Activated CD4-positive, alpha-beta T cell treated with anti-CD3 and anti-CD28 coated beads, Interleukin-2, amount 10 ng/mL, durations not matched to agents 24 days and 14 days (primary cell): ENCODE measurements around the gene IRF9. TPM values are rescaled to one million over a fixed set of nuclear protein-coding genes. Genes with fewer than 3 reads are reported as not detected.
"Not testable (repeated sequence)": the region's sequence is repeated elsewhere in the genome, so short reads cannot be mapped to it uniquely, and the experiment has no call there.

Experiments used
- DNase-seq: peaks from one replicate; pipeline ENCODE4 v3.0.0; 2022
- H3K27ac Mint-ChIP-seq: one replicate; pipeline ENCODE4 v1.8.0; 2022; ENCODE audit warnings: mild to moderate bottlenecking, mixed read lengths
- H3K27me3 Mint-ChIP-seq: one replicate; pipeline ENCODE4 v1.8.0; 2022; ENCODE audit warnings: mixed read lengths
- H3K36me3 Mint-ChIP-seq: one replicate; pipeline ENCODE4 v1.8.0; 2022; ENCODE audit warnings: low read depth, mild to moderate bottlenecking, mixed read lengths
- H3K4me1 Mint-ChIP-seq: one replicate; pipeline ENCODE4 v1.8.0; 2021; ENCODE audit warnings: mixed read lengths
- H3K4me3 Mint-ChIP-seq: one replicate; pipeline ENCODE4 v1.8.0; 2022; ENCODE audit warnings: mild to moderate bottlenecking, moderate library complexity, mixed read lengths
- H3K9me3 Mint-ChIP-seq: one replicate; pipeline ENCODE4 v1.8.0; 2021; ENCODE audit warnings: mixed read lengths
- intact Hi-C: fragments of 100-400 bp; cut with micrococcal nuclease; formaldehyde crosslinking; loops from one replicate; pipeline ENCODE4 v1.15.1; 2023
- total RNA-seq: library from RNA; stranded (reverse); gene quantifications from 2 replicates; pipeline ENCODE4 v1.2.3, GENCODE V29; 2022

Gene IRF9
- total RNA-seq, 1 donor from 2014 or later = 159 TPM

DNA sequence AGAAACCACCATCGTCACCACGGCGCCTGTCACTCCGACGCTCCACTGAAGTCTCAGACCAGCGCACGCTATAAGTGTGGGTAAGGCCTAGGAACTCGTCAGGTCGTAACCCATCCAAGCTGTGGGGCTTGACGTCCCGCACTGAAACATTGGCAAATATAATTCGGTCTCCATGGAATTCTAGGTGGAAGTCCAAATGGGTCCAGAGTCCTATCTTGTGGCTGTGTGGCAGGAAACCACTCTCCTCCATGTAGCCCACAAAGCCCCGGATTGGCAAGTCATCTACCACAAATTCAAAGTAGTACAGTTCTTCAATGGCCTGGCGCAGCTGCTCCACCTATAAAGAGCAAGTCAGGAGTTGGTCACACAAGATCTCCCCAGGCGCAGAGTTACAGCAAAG, 31.9 kb downstream of the IRF9 start:
- peaks cover 51% of the 10 kb centered on the region for H3K36me3 Mint-ChIP-seq
- intact Hi-C loops = no loop called here
- no peaks in the 10 kb centered on the region for H3K27me3 Mint-ChIP-seq
- H3K4me1 Mint-ChIP-seq = peaks cover 44% of the 10 kb centered on the region
- no peak overlapping the region for H3K27ac Mint-ChIP-seq
- DNase-seq = peak; percentile 57
- no peaks in the 10 kb centered on the region for H3K9me3 Mint-ChIP-seq
- H3K4me3 Mint-ChIP-seq = peak overlapping the region; percentile 17

DNA sequence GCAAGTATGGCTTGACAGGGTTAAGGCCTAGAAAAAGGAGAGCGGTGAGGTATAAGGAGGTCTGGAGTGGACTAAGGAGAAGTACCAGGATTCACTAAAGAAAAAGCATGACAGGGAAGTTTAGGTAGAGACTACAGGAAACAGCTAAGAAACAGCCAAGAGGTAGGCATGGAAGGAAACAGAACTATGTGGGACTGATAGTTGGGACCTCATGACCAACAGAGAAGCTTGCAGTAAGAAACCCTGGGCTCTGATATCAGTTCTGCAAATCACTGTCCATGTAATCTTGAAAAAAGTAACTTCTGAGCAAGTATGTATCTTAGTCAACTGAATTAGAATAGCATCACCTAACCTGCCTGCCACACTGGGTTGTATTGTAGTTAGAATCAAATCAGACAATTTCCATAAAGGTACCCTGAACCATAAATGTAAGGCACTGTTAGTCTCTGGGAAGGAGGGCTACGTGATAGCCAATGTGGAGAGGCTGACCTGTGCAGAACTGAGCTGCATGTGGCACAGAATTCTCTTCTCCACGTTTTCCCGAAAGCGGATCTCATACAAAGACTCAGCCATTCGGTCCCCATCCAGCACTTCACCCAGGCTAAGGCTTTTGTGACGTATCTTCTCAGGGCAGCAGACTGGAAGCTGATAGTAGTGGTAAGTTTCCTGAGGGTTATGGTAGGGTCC, 33.3 kb downstream of the IRF9 start:
- Mint-ChIP-seq H3K36me3 (peaks cover 57% of the 10 kb centered on the region), H3K27ac (peak overlapping the region; percentile 96), H3K27me3 (no peaks in the 10 kb centered on the region), H3K4me1 (peaks cover 49% of the 10 kb centered on the region), H3K4me3 (peak overlapping the region; percentile 87), H3K9me3 (no peaks in the 10 kb centered on the region)
- no peak for DNase-seq
- intact Hi-C loops = no loop called here

- Mint-ChIP-seq H3K36me3 (peaks cover 58% of the 10 kb centered on the region), H3K27ac (peak overlapping the region; percentile 96), H3K9me3 (no peaks in the 10 kb centered on the region), H3K4me3 (peak overlapping the region; percentile 87), H3K27me3 (no peaks in the 10 kb centered on the region), H3K4me1 (peaks cover 46% of the 10 kb centered on the region)
- no peak for DNase-seq
- intact Hi-C loops = loop anchor here (1.0 kb wide), 2 partner anchors 18 to 81 kb away; partner anchors contain the start of genes CHMP4A, DCAF11 and NRL
Observed at GRCh38 chr14:24194873-24195185, 33.8 kb downstream of the IRF9 start.

DNA sequence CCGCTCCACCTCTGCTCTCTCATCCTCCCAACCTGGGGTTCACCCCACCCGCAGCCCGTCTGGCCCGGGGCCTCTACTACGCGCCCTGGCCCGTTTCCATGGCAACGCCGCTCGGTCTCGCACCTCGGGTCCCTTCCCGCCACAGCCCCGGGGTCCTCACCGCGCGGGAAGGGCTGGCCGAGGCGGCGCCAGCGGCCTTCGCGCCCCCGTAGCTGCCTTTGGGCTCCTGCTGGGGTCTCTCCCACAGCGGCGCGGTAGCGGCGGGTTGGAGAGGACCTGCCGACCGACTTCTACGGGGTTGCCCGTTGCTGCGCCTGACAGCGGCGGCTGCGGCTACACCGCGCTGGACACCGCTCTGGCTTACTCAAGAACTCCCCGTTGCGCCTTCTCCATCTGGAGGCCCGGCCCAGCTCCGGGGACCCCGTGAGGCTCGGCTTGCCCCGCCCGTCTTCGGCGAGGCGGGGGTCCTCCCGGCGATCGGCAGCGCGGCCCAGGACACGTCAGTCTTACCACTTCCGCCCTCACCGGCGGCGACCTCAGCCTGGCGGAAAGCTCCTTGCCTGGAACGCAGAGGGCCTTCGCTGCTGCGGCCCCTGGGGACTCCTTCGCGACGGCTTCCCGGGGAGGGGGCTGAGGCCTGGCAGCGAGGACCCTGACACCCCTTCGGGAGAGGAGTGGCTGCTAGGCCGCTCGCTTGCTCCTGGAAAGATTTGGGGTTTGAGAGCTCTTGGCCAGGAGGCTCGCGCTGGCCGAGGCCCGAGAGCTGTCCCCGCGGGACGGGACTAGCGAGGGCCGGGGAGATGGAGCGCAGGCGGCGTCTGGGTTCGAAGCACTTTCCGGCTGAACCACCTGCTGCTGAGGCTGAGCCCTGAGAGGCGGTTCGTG, 34.4 kb downstream of the IRF9 start, which contains the start of gene TM9SF1:
Gene TM9SF1, minus strand, starts transcription at position 256 of the 885 bp plus-strand sequence. CDS start 422 bp downstream, outside the sequence.
- Mint-ChIP-seq H3K4me1 (peaks cover 46% of the 10 kb centered on the region), H3K27me3 (no peaks in the 10 kb centered on the region), H3K36me3 (peaks cover 58% of the 10 kb centered on the region), H3K9me3 (no peaks in the 10 kb centered on the region), H3K27ac (peak within 1 kb of the TSS; percentile 96), H3K4me3 (peak within 1 kb of the TSS; percentile 87)
- peak; percentile 97 for DNase-seq
- intact Hi-C loops = loop anchor here (1.0 kb wide), 2 partner anchors 18 to 81 kb away; partner anchors contain the start of genes CHMP4A, DCAF11 and NRL

DNA sequence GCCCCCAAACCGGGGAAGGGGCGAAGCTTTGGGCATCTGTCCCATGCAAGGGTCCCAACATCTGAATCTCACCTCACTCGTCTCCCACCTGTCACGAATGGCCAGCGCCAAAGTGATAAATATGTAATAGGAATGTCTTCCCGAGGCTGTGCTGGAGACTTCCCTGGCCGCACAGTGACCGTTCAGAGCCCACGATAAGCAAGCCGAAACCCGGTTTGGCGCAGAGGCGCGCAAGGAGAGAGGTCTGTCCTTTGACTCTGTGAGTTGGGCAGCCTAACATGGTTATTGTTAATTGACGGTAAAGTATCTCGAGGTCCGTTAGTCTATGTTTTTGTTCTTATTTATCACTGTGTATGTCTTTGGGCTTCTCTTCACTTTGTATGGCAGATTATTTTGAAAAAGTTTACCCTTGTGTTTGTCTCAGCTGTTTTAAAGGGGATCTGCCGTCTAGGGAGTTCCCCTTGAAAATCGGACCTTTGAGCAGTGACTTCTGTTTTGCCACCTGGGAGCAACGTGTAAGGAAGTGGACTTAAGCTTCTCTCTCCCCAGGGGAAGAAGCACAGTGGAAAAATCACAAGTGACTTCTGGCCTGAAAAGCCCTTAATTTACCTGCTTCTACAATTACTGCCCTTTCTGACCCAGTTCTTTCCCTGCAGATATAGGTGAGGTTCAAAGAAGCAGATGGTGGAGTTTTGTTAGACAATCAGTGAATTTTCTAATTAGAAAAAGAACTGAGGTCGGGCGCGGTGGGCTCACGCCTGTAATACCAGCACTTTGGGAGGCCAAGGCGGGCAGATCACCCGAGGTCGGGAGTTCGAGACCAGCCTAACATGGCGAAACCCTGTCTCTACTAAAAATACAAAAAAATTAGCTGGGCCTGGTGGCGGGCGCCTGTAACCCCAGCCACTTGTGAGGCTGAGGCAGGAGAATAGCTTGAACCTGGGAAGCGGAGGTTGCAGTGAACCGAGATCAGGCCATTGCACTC, 35.3 kb downstream of the IRF9 start:
- Mint-ChIP-seq H3K36me3 (peaks cover 59% of the 10 kb centered on the region), H3K9me3 (peaks cover 1% of the 10 kb centered on the region), H3K27ac (peak overlapping the region; percentile 96), H3K27me3 (no peaks in the 10 kb centered on the region), H3K4me1 (peaks cover 48% of the 10 kb centered on the region), H3K4me3 (peak overlapping the region; percentile 87)
- intact Hi-C loops = no loop called here
- DNase-seq = peak; percentile 60

- Mint-ChIP-seq H3K4me1 (peaks cover 47% of the 10 kb centered on the region), H3K4me3 (peak overlapping the region; percentile 87), H3K9me3 (peaks cover 5% of the 10 kb centered on the region), H3K27ac (peak overlapping the region; percentile 65), H3K36me3 (peaks cover 60% of the 10 kb centered on the region), H3K27me3 (no peaks in the 10 kb centered on the region)
- intact Hi-C loops = no loop called here
- no peak for DNase-seq
Observed at GRCh38 chr14:24197056-24197450, 36.0 kb downstream of the IRF9 start.

DNA sequence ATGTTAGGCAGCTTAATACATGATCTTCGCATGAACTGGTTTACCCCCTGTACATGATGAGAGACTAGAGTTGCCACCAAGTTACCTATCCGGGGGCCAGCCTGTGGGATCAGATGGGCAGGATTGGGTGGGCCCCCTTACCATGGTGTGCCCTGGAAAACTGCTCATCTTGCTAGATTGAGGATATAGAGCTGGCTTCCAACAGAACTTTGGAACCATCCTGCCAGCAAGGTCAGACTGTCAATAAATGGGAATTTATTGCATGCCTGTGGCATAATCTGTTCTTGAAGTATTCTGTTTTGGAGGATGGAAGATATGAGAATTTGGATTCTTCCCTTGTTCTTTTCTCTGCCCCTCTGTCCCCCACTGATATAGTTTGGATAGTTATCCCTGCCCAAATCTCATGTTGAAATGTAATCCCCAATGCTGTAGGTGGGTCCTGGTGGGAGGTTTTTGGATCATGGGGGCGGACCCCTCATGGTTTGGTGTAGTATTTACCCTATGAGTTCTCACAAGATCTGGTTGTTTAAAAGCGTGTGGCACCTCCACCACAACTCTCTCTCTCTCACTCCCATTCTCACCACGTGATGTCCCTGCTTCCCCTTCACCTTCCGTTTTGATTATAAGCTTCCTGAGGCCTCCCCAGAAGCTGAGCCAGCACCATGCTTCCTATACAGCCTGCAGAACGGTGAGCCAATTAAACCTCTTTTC, 37.9 kb downstream of the IRF9 start:
- H3K9me3 Mint-ChIP-seq = peaks cover 11% of the 10 kb centered on the region
- H3K4me3 Mint-ChIP-seq = peak overlapping the region; percentile 11
- intact Hi-C loops = no loop called here
- H3K27ac Mint-ChIP-seq = peak overlapping the region; percentile 21
- peaks cover 39% of the 10 kb centered on the region for H3K4me1 Mint-ChIP-seq
- H3K27me3 Mint-ChIP-seq = no peaks in the 10 kb centered on the region
- H3K36me3 Mint-ChIP-seq = peaks cover 64% of the 10 kb centered on the region
- DNase-seq = no peak

DNA sequence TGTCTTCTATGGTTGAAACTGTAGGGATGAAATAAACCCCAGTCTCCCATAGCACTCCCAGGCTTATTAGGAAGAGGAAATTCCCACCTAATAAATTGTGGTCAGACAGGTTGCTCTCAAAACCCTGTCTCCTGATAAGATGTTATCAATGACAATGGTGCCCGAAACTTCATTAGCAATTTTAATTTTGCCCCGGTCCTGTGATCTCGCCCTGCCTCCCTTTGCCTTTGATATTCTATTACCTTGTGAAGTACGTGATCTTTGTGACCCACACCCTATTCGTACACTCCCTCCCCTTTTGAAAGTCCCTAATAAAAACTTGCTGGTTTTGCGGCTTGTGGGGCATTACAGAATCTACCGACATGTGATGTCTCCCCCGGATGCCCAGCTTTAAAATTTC, 41.5 kb downstream of the IRF9 start:
- Mint-ChIP-seq H3K4me1 (peaks cover 29% of the 10 kb centered on the region), H3K9me3 (peaks cover 11% of the 10 kb centered on the region), H3K36me3 (peaks cover 76% of the 10 kb centered on the region)
- DNase-seq, H3K27ac Mint-ChIP-seq, intact Hi-C loops, H3K4me3 Mint-ChIP-seq, H3K27me3 Mint-ChIP-seq: not testable (repeated sequence)

GRCh38 chr14:24203249-24203886, 42.3 kb downstream of the IRF9 start:
- intact Hi-C loops, H3K27me3 Mint-ChIP-seq, H3K4me3 Mint-ChIP-seq, DNase-seq, H3K27ac Mint-ChIP-seq: not testable (repeated sequence)
- H3K9me3 Mint-ChIP-seq = peaks cover 11% of the 10 kb centered on the region
- peaks cover 81% of the 10 kb centered on the region for H3K36me3 Mint-ChIP-seq
- peaks cover 28% of the 10 kb centered on the region for H3K4me1 Mint-ChIP-seq

DNA sequence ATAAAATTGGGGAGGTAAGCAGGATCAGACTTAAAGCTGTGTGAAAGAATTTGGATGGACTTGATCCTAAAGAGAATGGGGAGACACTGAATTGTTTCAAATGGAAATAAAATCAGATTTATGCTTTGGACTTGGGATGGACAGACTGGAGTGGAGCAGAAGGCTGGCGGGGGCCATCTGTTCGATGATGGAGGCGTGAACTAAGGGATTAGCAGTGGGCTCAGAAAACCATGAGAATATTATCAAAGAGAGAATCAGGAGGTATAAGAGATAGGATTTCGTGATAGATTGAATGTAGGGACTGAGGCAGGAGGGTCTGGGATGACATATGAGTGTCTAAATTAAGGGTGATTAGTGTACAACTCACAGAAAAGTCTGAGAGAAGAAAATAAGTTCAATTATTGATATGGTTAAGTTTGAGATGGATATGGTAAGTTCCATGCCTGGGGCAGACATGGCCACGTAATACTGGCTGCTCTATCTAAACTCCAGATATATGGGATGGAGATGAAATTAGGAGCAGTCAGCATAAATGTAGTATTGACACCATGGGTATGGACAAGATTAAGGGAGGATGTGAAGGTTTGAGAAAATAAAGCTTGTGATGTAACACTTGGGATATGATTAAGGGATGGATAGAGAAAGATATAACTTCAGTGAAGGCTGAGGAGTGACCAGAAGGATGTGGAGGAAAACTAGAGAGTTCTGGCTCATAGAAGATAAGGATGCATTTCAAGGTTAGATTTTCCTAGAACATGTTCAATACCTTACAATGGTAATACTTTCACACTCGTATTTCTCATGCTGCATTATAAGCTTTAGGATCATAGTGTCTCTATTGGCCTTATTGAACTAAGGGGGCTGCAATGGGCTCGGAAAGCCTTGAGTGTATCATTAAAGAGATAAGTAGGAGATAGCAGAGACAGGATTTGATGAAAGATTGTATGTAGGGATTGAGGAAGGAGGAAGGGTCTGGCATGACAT, 43.4 kb downstream of the IRF9 start:
- intact Hi-C loops = no loop called here
- Mint-ChIP-seq H3K9me3 (peaks cover 11% of the 10 kb centered on the region), H3K4me3 (no peak overlapping the region), H3K36me3 (peaks cover 77% of the 10 kb centered on the region), H3K4me1 (peaks cover 21% of the 10 kb centered on the region), H3K27ac (no peak overlapping the region), H3K27me3 (no peaks in the 10 kb centered on the region)
- DNase-seq = no peak

DNA sequence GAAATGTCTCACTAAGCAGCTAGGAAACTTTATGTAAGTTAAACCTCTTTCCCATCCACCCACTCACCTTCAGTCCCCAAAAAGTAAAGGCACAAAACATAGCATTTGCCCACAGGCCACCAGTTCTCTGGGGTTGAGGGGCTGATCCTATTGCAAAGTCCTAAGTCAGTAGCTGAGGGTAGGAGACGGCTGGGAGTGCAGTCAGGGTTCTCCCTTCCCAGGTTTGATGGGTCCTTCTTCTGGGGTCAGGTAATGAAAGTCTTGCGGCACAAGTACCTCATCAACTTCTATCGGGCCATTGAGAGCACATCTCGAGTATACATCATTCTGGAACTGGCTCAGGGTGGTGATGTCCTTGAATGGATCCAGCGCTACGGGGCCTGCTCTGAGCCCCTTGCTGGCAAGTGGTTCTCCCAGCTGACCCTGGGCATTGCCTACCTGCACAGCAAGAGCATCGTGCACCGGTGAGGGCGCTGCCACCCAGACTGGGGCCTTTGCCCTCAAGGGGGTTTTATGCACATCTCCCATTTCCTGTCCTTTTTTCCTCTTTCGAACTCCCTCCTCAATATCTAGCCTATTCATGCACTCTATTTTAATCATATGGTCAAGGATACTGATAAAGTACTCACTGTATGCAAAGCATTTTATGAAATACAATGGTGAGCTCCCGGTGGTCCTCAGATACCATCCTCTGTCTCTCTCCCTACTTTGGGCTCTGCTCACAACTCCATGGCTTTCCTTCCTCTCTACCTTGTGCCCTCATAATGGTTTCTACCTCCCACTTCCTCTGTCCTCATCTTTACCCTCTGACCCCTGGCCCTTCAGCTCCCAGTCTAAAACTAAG, 45.4 kb downstream of the IRF9 start:
- Mint-ChIP-seq H3K9me3 (peaks cover 9% of the 10 kb centered on the region), H3K27me3 (no peaks in the 10 kb centered on the region), H3K4me3 (no peak overlapping the region), H3K27ac (no peak overlapping the region), H3K36me3 (peaks cover 81% of the 10 kb centered on the region), H3K4me1 (peaks cover 25% of the 10 kb centered on the region)
- intact Hi-C loops = no loop called here
- DNase-seq = no peak
